Thymus (tissue), 11 donors: ENCODE results near the gene TMEM59L. TPM values are rescaled to one million over a fixed set of nuclear protein-coding genes. Genes with fewer than 3 reads are reported as not detected.
A peak's percentile ranks its signal among the peaks of the same experiment; 100 is the strongest.

Experiments
- DNase-seq, 9 donors: peaks; one replicate each; pipeline ENCODE4 v3.0.0-alpha.2; 2013; ENCODE audit warnings: low spot score in 9 of 9, low read depth in 6 of 9, missing footprints in 1 of 9
- H3K27ac ChIP-seq, 2 donors: one replicate each; pipeline ENCODE4 v1.5.1; 2013; ENCODE audit warnings: control low read depth in 1 of 2, low read depth in 1 of 2, low read length in 1 of 2, mild to moderate bottlenecking in 1 of 2, moderate library complexity in 1 of 2
- H3K27me3 ChIP-seq, 2 donors: one replicate each; pipeline ENCODE4 v1.5.1; 2013; ENCODE audit warnings: low read length in 1 of 2; ENCODE audit not compliant: control insufficient read depth in 2 of 2, insufficient read depth in 1 of 2
- H3K36me3 ChIP-seq, 2 donors: one replicate each; pipeline ENCODE4 v1.5.1; 2013; ENCODE audit warnings: low read length in 1 of 2, mild to moderate bottlenecking in 1 of 2, moderate library complexity in 1 of 2; ENCODE audit not compliant: control insufficient read depth in 2 of 2, insufficient read depth in 2 of 2
- H3K4me1 ChIP-seq, 2 donors: one replicate each; pipeline ENCODE4 v1.5.1; 2013; ENCODE audit warnings: low read length in 2 of 2; ENCODE audit not compliant: control insufficient read depth in 2 of 2, insufficient read depth in 2 of 2
- H3K4me3 ChIP-seq, 2 donors: one replicate each; pipeline ENCODE4 v1.5.1; 2013; ENCODE audit warnings: low read length in 2 of 2, control low read depth in 1 of 2, mild to moderate bottlenecking in 1 of 2
- H3K9me3 ChIP-seq, 2 donors: one replicate each; pipeline ENCODE4 v1.5.1; 2013; ENCODE audit warnings: low read length in 1 of 2, mild to moderate bottlenecking in 1 of 2; ENCODE audit not compliant: control insufficient read depth in 2 of 2, insufficient read depth in 1 of 2
- WGBS: extraction: QIAGEN DNeasy Blood & Tissue Kit; methylation state at CpG from one replicate; pipeline ENCODE4 v1.1.7; 2013; 5-methylcytosine and 5-hydroxymethylcytosine counted together
- polyA plus RNA-seq: library from polyadenylated mRNA; stranded (reverse); fragments of 200-250 nt; gene quantifications from one replicate; pipeline ENCODE4 v1.2.3, GENCODE V29; 2013
- total RNA-seq: library from RNA; stranded (reverse); fragments of 120-200 nt; gene quantifications from one replicate; pipeline ENCODE4 v1.2.4, GENCODE V29; 2013
- donor health status: healthy.

The TMEM59L gene
- total and polyA plus RNA-seq, 2 donors, result 0.96 TPM; not detected in 1

DNA sequence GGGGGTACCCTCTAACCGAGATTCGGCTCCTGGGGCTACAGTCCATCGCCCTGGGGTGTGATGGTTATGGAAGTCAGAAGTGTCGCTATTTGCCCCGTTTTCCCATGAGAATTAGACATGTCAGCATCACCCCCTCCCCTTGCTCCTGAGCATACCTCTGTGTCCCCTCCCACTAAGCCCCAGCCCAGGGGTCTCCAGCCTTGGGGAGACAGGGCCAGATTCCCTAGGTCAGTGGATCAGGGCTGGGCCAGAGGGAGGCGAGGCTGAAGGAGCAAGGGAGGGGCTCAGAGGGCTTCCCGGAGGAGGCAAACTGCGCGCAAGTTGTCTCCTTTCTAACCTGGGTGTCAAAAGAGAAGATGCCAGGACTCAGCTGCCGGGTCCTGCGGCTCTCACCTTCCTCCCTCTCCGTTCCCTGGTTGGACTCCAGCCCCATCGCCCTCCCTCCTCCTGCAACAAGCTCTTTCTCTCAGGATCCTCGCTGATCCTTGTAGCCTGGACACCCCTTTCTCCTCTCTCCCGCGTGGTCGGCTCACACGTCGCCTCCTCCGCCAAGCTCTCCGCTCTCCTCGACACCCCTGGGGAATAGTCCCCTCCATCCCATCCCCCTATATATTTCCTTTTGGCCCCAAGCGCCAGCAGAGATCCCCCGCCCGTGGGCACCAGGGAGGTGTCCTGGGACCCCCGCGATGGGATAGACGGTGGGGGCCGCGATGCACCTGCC is 459 bp upstream of the TMEM59L start:
- peaks cover 2 to 21% of the 10 kb centered on the region in 2 donors for H3K4me1 ChIP-seq
- WGBS, result 5% methylated on average over 30 of the region's 30 CpGs
- no peaks in the 10 kb centered on the region for H3K36me3 ChIP-seq
- peak overlapping the region in 1 of 2 donors; percentile 48 for H3K4me3 ChIP-seq
- H3K27ac ChIP-seq, result no peak overlapping the region
- H3K9me3 ChIP-seq, result peaks cover 0 to 12% of the 10 kb centered on the region in 2 donors
- DNase-seq, result no peak
- peaks cover 76 to 99% of the 10 kb centered on the region in 2 donors for H3K27me3 ChIP-seq

- no peak for DNase-seq
- no peak overlapping the region for H3K4me3 ChIP-seq
These were observed 1.0 kb downstream of the TMEM59L start for GRCh38 chr19:18613589-18614234.

DNA sequence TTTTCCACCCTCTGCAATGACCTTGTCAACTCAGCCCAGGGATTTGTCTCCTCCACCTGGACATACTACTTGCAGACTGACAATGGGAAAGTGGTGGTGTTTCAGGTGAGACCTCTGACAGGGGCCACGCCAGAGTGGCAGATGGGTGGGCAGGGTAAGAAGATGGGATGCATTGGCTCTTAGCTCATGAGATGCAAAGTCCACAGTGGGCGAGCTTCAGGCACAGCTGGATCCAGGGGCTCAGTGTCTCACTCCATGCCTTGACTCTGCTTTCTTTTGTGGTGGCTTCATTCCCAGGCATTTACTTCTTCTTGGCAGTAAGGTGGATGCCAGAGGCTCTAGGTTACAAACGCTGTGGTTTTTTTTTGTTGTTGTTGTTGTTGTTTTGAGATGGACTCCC is 3.4 kb downstream of the TMEM59L start:
- Histone ChIP-seq H3K4me3 (no peak overlapping the region), H3K36me3 (no peaks in the 10 kb centered on the region), H3K4me1 (peaks cover 2 to 15% of the 10 kb centered on the region in 2 donors), H3K27ac (no peak overlapping the region), H3K27me3 (peaks cover 41 to 80% of the 10 kb centered on the region in 2 donors), H3K9me3 (peaks cover 0 to 8% of the 10 kb centered on the region in 2 donors)
- DNase-seq, result no peak
- WGBS, result 95% methylated on average over 3 of the region's 3 CpGs

More at GRCh38 chr19:18613589-18614234, 1.0 kb downstream of the TMEM59L start:
- H3K36me3 ChIP-seq, result no peaks in the 10 kb centered on the region
- WGBS, result 28% methylated on average over 23 of the region's 23 CpGs
- peaks cover 0 to 12% of the 10 kb centered on the region in 2 donors for H3K9me3 ChIP-seq
- peaks cover 63 to 94% of the 10 kb centered on the region in 2 donors for H3K27me3 ChIP-seq
- H3K4me1 ChIP-seq, result peaks cover 2 to 18% of the 10 kb centered on the region in 2 donors
- H3K27ac ChIP-seq, result no peak overlapping the region

DNA sequence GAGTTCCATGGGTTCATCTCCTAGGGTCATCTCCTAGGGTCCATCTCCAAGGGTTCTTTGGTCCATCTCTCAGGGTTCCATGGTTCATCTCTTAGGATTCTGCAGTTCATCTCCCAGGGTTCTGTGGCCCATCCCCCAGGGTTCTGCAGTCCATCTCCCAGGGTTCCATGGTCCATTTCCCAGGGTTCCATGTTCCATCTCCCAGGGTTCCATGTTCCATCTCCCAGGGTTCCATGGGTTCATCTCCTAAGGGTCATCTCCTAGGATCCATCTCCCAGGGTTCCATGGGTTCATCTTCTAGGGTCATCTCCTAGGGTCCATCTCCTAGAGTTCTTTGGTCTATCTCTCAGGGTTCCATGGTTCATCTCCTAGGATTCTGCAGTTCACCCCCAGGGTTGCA is 4.9 kb downstream of the TMEM59L start:
- peaks cover 0 to 8% of the 10 kb centered on the region in 2 donors for H3K9me3 ChIP-seq
- peaks cover 26 to 73% of the 10 kb centered on the region in 2 donors for H3K27me3 ChIP-seq
- H3K4me1 ChIP-seq, result peaks cover under 1 to 2% of the 10 kb centered on the region in 2 donors
- H3K27ac ChIP-seq, result no peak overlapping the region
- no peaks in the 10 kb centered on the region for H3K36me3 ChIP-seq
- no peak overlapping the region for H3K4me3 ChIP-seq
- DNase-seq, result no peak

GRCh38 chr19:18618236-18618635 is 5.6 kb downstream of the TMEM59L start:
- 98% methylated on average over 13 of the region's 13 CpGs for whole genome bisulfite sequencing
- Histone ChIP-seq H3K27me3 (peaks cover 20 to 71% of the 10 kb centered on the region in 2 donors), H3K27ac (no peak overlapping the region)

DNA sequence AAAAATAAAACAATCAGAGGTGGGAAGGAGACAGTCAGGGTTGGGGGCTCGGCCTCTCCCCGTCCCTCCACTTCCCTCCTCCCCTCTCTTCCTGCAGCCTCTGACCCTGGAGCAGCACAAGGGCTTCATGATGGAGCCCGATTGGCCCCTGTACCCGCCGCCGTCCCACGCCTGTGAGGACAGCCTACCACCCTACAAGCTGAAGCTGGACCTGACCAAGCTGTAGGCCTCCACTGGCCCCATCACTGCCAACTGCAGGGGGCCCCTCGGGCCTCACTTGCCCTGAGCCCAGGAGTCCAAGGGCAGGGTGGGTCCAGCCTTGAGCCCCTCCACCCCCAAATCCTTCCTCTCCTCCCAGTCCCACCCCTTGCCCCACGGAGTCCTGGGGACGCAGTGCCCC is 7.6 kb downstream of the TMEM59L start:
- Histone ChIP-seq H3K4me1 (no peaks in the 10 kb centered on the region), H3K27ac (no peak overlapping the region), H3K27me3 (peaks cover 3 to 55% of the 10 kb centered on the region in 2 donors), H3K9me3 (no peaks in the 10 kb centered on the region), H3K36me3 (no peaks in the 10 kb centered on the region), H3K4me3 (no peak overlapping the region)
- WGBS, result 95% methylated on average over 10 of the region's 10 CpGs
- no peak for DNase-seq

More at GRCh38 chr19:18618236-18618635, 5.6 kb downstream of the TMEM59L start:
- DNase-seq, result no peak
- no peaks in the 10 kb centered on the region for H3K4me1 ChIP-seq
- no peak overlapping the region for H3K4me3 ChIP-seq
- peaks cover 0 to 8% of the 10 kb centered on the region in 2 donors for H3K9me3 ChIP-seq
- H3K36me3 ChIP-seq, result no peaks in the 10 kb centered on the region

DNA sequence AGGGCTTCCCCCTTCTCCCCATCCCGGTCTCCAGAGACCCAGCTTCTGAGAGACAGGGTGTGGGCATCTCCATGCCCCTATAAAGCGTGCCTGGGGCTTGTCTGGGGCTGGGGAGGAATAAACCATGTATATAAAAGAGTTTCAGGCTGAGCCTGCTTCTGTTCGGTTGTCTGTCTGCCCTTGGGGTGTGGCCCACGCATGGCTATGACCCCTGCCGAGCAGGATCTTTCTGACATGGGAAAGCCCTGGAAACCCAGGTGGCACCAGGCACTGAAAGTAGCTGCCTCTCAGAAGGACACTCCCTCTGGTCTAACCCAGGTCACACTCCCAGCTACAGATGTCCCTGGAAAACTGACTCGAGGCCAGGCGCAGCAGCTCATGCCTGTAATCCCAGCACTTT is 8.2 kb downstream of the TMEM59L start:
- WGBS, result 93% methylated on average over 7 of the region's 7 CpGs
- peaks cover 3 to 52% of the 10 kb centered on the region in 2 donors for H3K27me3 ChIP-seq
- H3K4me1 ChIP-seq, result no peaks in the 10 kb centered on the region

DNA sequence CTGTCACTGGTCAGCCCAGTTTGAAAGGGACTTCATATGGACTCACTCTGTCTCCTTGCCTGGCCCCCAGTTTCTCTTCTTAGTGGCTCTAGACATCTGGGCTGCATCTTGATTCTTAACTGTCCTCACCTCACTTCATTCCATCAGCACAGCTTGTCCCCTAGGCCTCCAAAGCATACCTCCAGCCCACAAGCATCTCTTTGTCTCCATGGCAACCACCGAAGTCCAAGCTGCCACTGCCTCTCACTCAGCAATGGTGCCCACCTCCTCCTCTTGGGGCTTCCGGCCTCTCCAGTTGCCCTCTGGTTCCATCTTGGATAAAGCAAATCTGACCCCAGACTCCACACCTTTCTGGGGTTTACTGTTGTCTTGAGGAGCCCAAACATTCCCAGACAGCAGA is 14.2 kb downstream of the TMEM59L start:
- no peaks in the 10 kb centered on the region for H3K36me3 ChIP-seq
- no peak overlapping the region for H3K4me3 ChIP-seq
- no peak overlapping the region for H3K27ac ChIP-seq
- WGBS, result 94% methylated on average over 2 of the region's 2 CpGs
- no peak for DNase-seq
- no peaks in the 10 kb centered on the region for H3K4me1 ChIP-seq
- no peaks in the 10 kb centered on the region for H3K9me3 ChIP-seq
- peaks cover 0 to 20% of the 10 kb centered on the region in 2 donors for H3K27me3 ChIP-seq

More for the DNA sequence above, 8.2 kb downstream of the TMEM59L start:
- Histone ChIP-seq H3K36me3 (no peaks in the 10 kb centered on the region), H3K4me3 (no peak overlapping the region), H3K9me3 (no peaks in the 10 kb centered on the region), H3K27ac (no peak overlapping the region)
- no peak for DNase-seq
